IMR-90 (cell line): ENCODE measurements around the gene GPR160. TPM values are rescaled to one million over a fixed set of nuclear protein-coding genes. Genes with fewer than 3 reads are reported as not detected.

Source experiments
- ATAC-seq: fragments of 200-7000 bp; cut with Tn5 transposase; 2 replicates; pipeline ENCODE4 v1.9.1; 2020; ENCODE audit warnings: low read depth, mild to moderate bottlenecking, moderate library complexity
- BruUV-seq: library from RNA; stranded (reverse); fragments of 400-500 nt; replicated peaks from 2 replicates; lab custom pipeline; 2021; lab: Mats Ljungman, UMichigan
- CTCF ChIA-PET: fragments of 300-600 bp; formaldehyde crosslinking; extraction: SDS; loops from one replicate; lab custom pipeline; 2021; ENCODE audit warnings: antibody characterized with exemption; lab: Yijun Ruan, JAX
- POLR2A ChIA-PET: fragments of 300-600 bp; sonication (Branson Sonifier 250); formaldehyde crosslinking; loops from one replicate; lab custom pipeline; 2022; ENCODE audit warnings: antibody characterized with exemption; ENCODE audit not compliant: unreplicated experiment; lab: Charles Lee
- DNase-seq: peaks from one replicate; pipeline ENCODE4 v3.0.0; 2013
- H2AFZ ChIP-seq: replicated peaks from 2 replicates; pipeline ENCODE3; 2013; ENCODE audit warnings: low read length, mild to moderate bottlenecking; ENCODE audit not compliant: poor library complexity
- H2AK5ac ChIP-seq: 2 replicates; pipeline ENCODE4 v1.6.1; 2013; ENCODE audit warnings: low read depth, low read length, inconsistent platforms
- H2AK9ac ChIP-seq: replicated peaks from 2 replicates; pipeline ENCODE3; 2013; ENCODE audit warnings: mild to moderate bottlenecking, low read depth, low read length, moderate library complexity; ENCODE audit not compliant: poor library complexity
- H2BK120ac ChIP-seq: 2 replicates; pipeline ENCODE4 v1.6.1; 2013; ENCODE audit warnings: low read depth, low read length, inconsistent platforms
- H2BK15ac ChIP-seq: 3 replicates; pipeline ENCODE4 v1.6.1; 2013; ENCODE audit warnings: low read depth, low read length, inconsistent platforms
- H2BK20ac ChIP-seq: 2 replicates; pipeline ENCODE4 v1.6.1; 2013; ENCODE audit warnings: low read depth, mild to moderate bottlenecking, inconsistent platforms, low read length, moderate library complexity
- H2BK5ac ChIP-seq: 2 replicates; pipeline ENCODE4 v1.6.1; 2013; ENCODE audit warnings: mild to moderate bottlenecking, low read depth, low read length, inconsistent platforms; ENCODE audit not compliant: poor library complexity, severe bottlenecking
- H3K14ac ChIP-seq: replicated peaks from 2 replicates; pipeline ENCODE4 v1.6.1; 2013; ENCODE audit warnings: low read depth, low read length, inconsistent platforms
- H3K18ac ChIP-seq: 2 replicates; pipeline ENCODE4 v1.6.1; 2013; ENCODE audit warnings: low read depth, low read length, control low read depth
- H3K23ac ChIP-seq: 2 replicates; pipeline ENCODE4 v1.6.1; 2013; ENCODE audit warnings: low read depth, low read length, inconsistent platforms
- H3K27ac ChIP-seq: 2 replicates; pipeline ENCODE4 v1.5.1; 2013; ENCODE audit warnings: mild to moderate bottlenecking, control low read depth, low read length; ENCODE audit not compliant: insufficient read depth
- H3K27me3 ChIP-seq: 2 replicates; pipeline ENCODE4 v1.6.1; 2013; ENCODE audit warnings: low read length; ENCODE audit not compliant: control insufficient read depth, insufficient read depth
- H3K36me3 ChIP-seq: 2 replicates; pipeline ENCODE4 v1.6.1; 2013; ENCODE audit warnings: low read length, mixed read lengths; ENCODE audit not compliant: control insufficient read depth, insufficient read depth
- H3K4ac ChIP-seq: 2 replicates; pipeline ENCODE4 v1.6.1; 2013; ENCODE audit warnings: low read depth, low read length, inconsistent platforms
- H3K4me1 ChIP-seq: 2 replicates; pipeline ENCODE4 v1.6.1; 2013; ENCODE audit warnings: low read length, mixed read lengths; ENCODE audit not compliant: control insufficient read depth, insufficient read depth
- H3K4me2 ChIP-seq: 2 replicates; pipeline ENCODE4 v1.6.1; 2013; ENCODE audit warnings: low read depth, mild to moderate bottlenecking, control low read depth, low read length, moderate library complexity
- H3K4me3 ChIP-seq: 2 replicates; pipeline ENCODE4 v1.5.1; 2013; ENCODE audit warnings: low read depth, mild to moderate bottlenecking, control low read depth, low read length, moderate library complexity; ENCODE audit not compliant: insufficient read depth
- H3K56ac ChIP-seq: 2 replicates; pipeline ENCODE4 v1.6.1; 2013; ENCODE audit warnings: low read length, inconsistent platforms; ENCODE audit not compliant: insufficient read depth; ENCODE audit errors: extremely low read depth
- H3K79me1 ChIP-seq, 2 experiments: 2 replicates each; pipeline ENCODE4 v1.6.1; 2013; ENCODE audit warnings: low read length in 2 of 2, inconsistent platforms in 1 of 2, low read depth in 1 of 2
- H3K9ac ChIP-seq: 2 replicates; pipeline ENCODE4 v1.6.1; 2013; ENCODE audit warnings: low read depth, low read length, control low read depth
- H3K9me1 ChIP-seq: 2 replicates; pipeline ENCODE4 v1.6.1; 2013; ENCODE audit warnings: low read length, inconsistent platforms; ENCODE audit not compliant: insufficient read depth
- H3K9me3 ChIP-seq: 2 replicates; pipeline ENCODE4 v1.6.1; 2013; ENCODE audit warnings: low read length; ENCODE audit not compliant: control insufficient read depth, insufficient read depth
- H4K20me1 ChIP-seq: 2 replicates; pipeline ENCODE4 v1.6.1; 2013; ENCODE audit warnings: low read length, inconsistent platforms; ENCODE audit not compliant: insufficient read depth
- H4K5ac ChIP-seq: 2 replicates; pipeline ENCODE4 v1.6.1; 2013; ENCODE audit warnings: mild to moderate bottlenecking, low read depth, low read length, control low read depth
- H4K8ac ChIP-seq, 2 experiments: 2 replicates each; pipeline ENCODE4 v1.6.1; 2013; ENCODE audit warnings: low read depth in 2 of 2, low read length in 2 of 2, control low read depth in 1 of 2, inconsistent platforms in 1 of 2
- H4K91ac ChIP-seq: 2 replicates; pipeline ENCODE4 v1.6.1; 2013; ENCODE audit warnings: low read depth, low read length, inconsistent platforms; ENCODE audit not compliant: insufficient read depth
- CEBPB ChIP-seq: IDR thresholded peaks from 2 replicates; pipeline ENCODE4 v1.6.1; 2012; ENCODE audit warnings: low read depth, low read length, improper control_type of control experiment
- CHD1 ChIP-seq: IDR thresholded peaks from 2 replicates; pipeline ENCODE4 v1.6.1; 2012; ENCODE audit warnings: low read depth, low read length, improper control_type of control experiment
- CTCF ChIP-seq: conservative IDR thresholded peaks from 2 replicates; pipeline ENCODE4 v1.5.1; 2012; ENCODE audit warnings: mild to moderate bottlenecking, low read depth, low read length, improper control_type of control experiment
- FOS ChIP-seq: fragments of 150-350 bp; IDR thresholded peaks from 2 replicates; pipeline ENCODE4 v1.6.1; 2016; ENCODE audit warnings: low read depth, low read length
- MAFK ChIP-seq: IDR thresholded peaks from 2 replicates; pipeline ENCODE4 v1.6.1; 2012; ENCODE audit warnings: low read depth, low read length, improper control_type of control experiment
- MAZ ChIP-seq: IDR thresholded peaks from 2 replicates; pipeline ENCODE4 v1.6.1; 2012; ENCODE audit warnings: low read depth, mild to moderate bottlenecking, low read length, improper control_type of control experiment, moderate library complexity, borderline replicate concordance
- MXI1 ChIP-seq: IDR thresholded peaks from 2 replicates; pipeline ENCODE4 v1.6.1; 2012; ENCODE audit warnings: low read depth, mild to moderate bottlenecking, low read length, moderate library complexity, borderline replicate concordance
- NFE2L2 ChIP-seq: fragments of 150-350 bp; IDR thresholded peaks from 2 replicates; pipeline ENCODE4 v1.6.1; 2016; ENCODE audit warnings: low read depth, mild to moderate bottlenecking, low read length
- RAD21 ChIP-seq: IDR thresholded peaks from 2 replicates; pipeline ENCODE4 v1.6.1; 2012; ENCODE audit warnings: low read length, improper control_type of control experiment
- RCOR1 ChIP-seq: IDR thresholded peaks from 2 replicates; pipeline ENCODE4 v1.6.1; 2012; ENCODE audit warnings: mild to moderate bottlenecking, low read length, improper control_type of control experiment; ENCODE audit not compliant: insufficient replicate concordance
- RFX5 ChIP-seq: IDR thresholded peaks from 2 replicates; pipeline ENCODE4 v1.8.0; 2012; ENCODE audit warnings: low read depth, mild to moderate bottlenecking, low read length, moderate library complexity
- SMC3 ChIP-seq: fragments of 150-350 bp; IDR thresholded peaks from 2 replicates; pipeline ENCODE4 v1.6.1; 2016; ENCODE audit warnings: low read depth, mild to moderate bottlenecking, antibody characterized with exemption, low read length, moderate library complexity
- WGBS, 2 experiments: methylation state at CpG; one replicate each; pipeline versions ENCODE4 v1.1.5 to v1.1.7; 2013; ENCODE audit warnings: missing lambda C conversion rate in 2 of 2; ENCODE audit not compliant: insufficient read length in 1 of 2; ENCODE audit errors: extremely low coverage in 2 of 2; 5-methylcytosine and 5-hydroxymethylcytosine counted together
- dilution Hi-C: fragments of 300-500 bp; cut with HindIII; formaldehyde crosslinking; loops from one replicate; pipeline ENCODE4 v1.14.3; 2018; ENCODE audit warnings: low sequenced_read_pairs; ENCODE audit not compliant: unreplicated experiment
- in situ Hi-C: fragments of 300-500 bp; cut with MboI; formaldehyde crosslinking; loops from 3 replicates; pipeline ENCODE4 v1.14.3; 2019; ENCODE audit warnings: low sequenced_read_pairs, inconsistent platforms, mixed read lengths
- intact Hi-C: fragments of 100-400 bp; cut with micrococcal nuclease; formaldehyde crosslinking; loops from 2 replicates; pipeline ENCODE4 v1.10.0; 2022
- polyA plus RNA-seq, 3 experiments: library from polyadenylated mRNA; depleted of rRNA; stranded (reverse); fragments of >200 nt; gene quantifications; 2 replicates each; pipeline ENCODE4 v1.2.3, GENCODE V29; 2012; ENCODE audit warnings: low replicate concordance in 1 of 3
- total RNA-seq: library from RNA; depleted of rRNA; stranded (reverse); fragments of >200 nt; gene quantifications from 2 replicates; pipeline ENCODE4 v1.2.3, GENCODE V29; 2012
- TF ChIP-seq, protein P1 (sequence below): fragments of 150-350 bp; IDR thresholded peaks from 2 replicates; pipeline ENCODE4 v1.6.1; 2017; ENCODE audit warnings: mild to moderate bottlenecking, antibody characterized with exemption, low read length, low read depth

Gene GPR160
- total and polyA plus RNA-seq, 2 of the 4 experiments (the other 2 are of a cell fraction) = 0.09 to 0.18 TPM

DNA sequence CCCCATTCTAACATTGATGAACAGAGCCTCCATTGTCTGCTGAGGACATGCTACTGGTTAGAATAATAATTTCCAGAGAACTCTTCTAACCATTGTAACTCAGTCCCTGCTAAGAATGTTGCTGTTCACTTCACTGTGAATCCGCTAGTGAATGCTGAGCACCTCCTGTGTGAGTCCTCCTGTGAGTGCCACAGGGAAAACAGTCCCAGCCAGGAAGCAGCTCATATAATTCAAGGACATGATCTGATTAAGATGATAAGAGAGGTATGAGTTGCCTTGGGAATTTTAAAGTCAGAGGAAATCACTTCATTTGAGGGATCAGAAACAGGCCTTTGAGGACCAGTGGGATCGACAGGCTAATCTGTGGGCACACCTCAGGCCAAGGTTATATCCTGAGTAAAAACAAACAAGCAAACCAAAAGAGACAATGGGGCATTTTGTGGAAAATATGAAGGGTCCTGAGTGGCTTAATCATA is 33.9 kb upstream of the GPR160 start:
- no peak overlapping the region for H3K56ac ChIP-seq
- H3K79me1 ChIP-seq = 0 out of 4 replicates have a peak, but pooled peaks cover 0 to 4% of the 10 kb centered on the region in 2 experiments
- H4K20me1 ChIP-seq = no peaks in the 10 kb centered on the region
- no peaks in the 10 kb centered on the region for H3K36me3 ChIP-seq
- no peak overlapping the region for H4K5ac ChIP-seq
- in situ Hi-C loops = no loop called here
- intact Hi-C loops = no loop called here
- BruUV-seq = no TSS peak
- peaks cover 5% of the 10 kb centered on the region for H3K4me1 ChIP-seq
- no peak overlapping the region for H2BK20ac ChIP-seq
- no peak overlapping the region for H3K18ac ChIP-seq
- H3K23ac ChIP-seq = no peak overlapping the region
- TF ChIP-seq RCOR1 = no peak
- no peak for TF ChIP-seq CEBPB
- TF ChIP-seq MAZ = no peak
- no peak for TF ChIP-seq RAD21
- TF ChIP-seq CTCF = no peak
- TF ChIP-seq FOS = no peak
- no peak for TF ChIP-seq SMC3
- TF ChIP-seq, protein P1, sequence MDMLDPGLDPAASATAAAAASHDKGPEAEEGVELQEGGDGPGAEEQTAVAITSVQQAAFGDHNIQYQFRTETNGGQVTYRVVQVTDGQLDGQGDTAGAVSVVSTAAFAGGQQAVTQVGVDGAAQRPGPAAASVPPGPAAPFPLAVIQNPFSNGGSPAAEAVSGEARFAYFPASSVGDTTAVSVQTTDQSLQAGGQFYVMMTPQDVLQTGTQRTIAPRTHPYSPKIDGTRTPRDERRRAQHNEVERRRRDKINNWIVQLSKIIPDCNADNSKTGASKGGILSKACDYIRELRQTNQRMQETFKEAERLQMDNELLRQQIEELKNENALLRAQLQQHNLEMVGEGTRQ = no peak
- no peak for TF ChIP-seq RFX5
- no peak for TF ChIP-seq MXI1
- no peak for TF ChIP-seq CHD1
- no peak for TF ChIP-seq MAFK
- TF ChIP-seq NFE2L2 = no peak
- H2AK5ac ChIP-seq = no peak overlapping the region
- H3K27me3 ChIP-seq = no peaks in the 10 kb centered on the region
- DNase-seq (no peak), ATAC-seq (no peak)
- H3K4ac ChIP-seq = no peak overlapping the region
- no peak overlapping the region for H2BK15ac ChIP-seq
- no peaks in the 10 kb centered on the region for H3K9me1 ChIP-seq
- H3K4me3 ChIP-seq = no peak overlapping the region
- no peak overlapping the region for H3K14ac ChIP-seq
- ChIA-PET POLR2A (no interaction called here), CTCF (no interaction called here)
- no peak overlapping the region for H2BK5ac ChIP-seq
- H4K8ac ChIP-seq = no peak overlapping the region
- no peak overlapping the region for H2BK120ac ChIP-seq
- no peak overlapping the region for H3K27ac ChIP-seq
- H3K9ac ChIP-seq = no peak overlapping the region
- no peak overlapping the region for H2AK9ac ChIP-seq
- dilution Hi-C loops = no loop called here
- H3K4me2 ChIP-seq = no peak overlapping the region
- no peaks in the 10 kb centered on the region for H3K9me3 ChIP-seq
- no peak overlapping the region for H4K91ac ChIP-seq
- H2AFZ ChIP-seq = no peak overlapping the region
- no CpG with 5 or more reads among the region's 2 CpGs for WGBS, 2 experiments
